PC-3 (cell line): ENCODE results near the gene FAM216B. TPM values are rescaled to one million over a fixed set of nuclear protein-coding genes. Genes with fewer than 3 reads are reported as not detected.

Experiments
- ATAC-seq: fragments of 200-7000 bp; cut with Tn5 transposase; 2 replicates; pipeline ENCODE4 v1.9.1; 2020; ENCODE audit warnings: mild to moderate bottlenecking, moderate library complexity
- BruUV-seq: library from RNA; stranded (reverse); fragments of 400-500 nt; replicated peaks from 2 replicates; lab custom pipeline; 2021; lab: Mats Ljungman, UMichigan
- CTCF ChIA-PET: fragments of 300-600 bp; sonication (Branson Sonifier 250); formaldehyde crosslinking; loops from one replicate; lab custom pipeline; 2022; ENCODE audit warnings: antibody characterized with exemption; lab: Charles Lee
- POLR2A ChIA-PET: fragments of 300-600 bp; sonication (Branson Sonifier 250); formaldehyde crosslinking; loops from one replicate; lab custom pipeline; 2022; ENCODE audit warnings: antibody characterized with exemption; ENCODE audit not compliant: unreplicated experiment; lab: Charles Lee
- DNase-seq: peaks from one replicate; pipeline ENCODE4 v3.0.0-alpha.2; 2015
- H2AFZ ChIP-seq: fragments of 300-600 bp; sonication (generic); 2 replicates; pipeline ENCODE4 v1.6.0; 2016; ENCODE audit warnings: antibody characterized with exemption, low read length
- H3F3A ChIP-seq: fragments of 300-600 bp; sonication (generic); one replicate; pipeline ENCODE4 v1.6.0; 2017; ENCODE audit warnings: antibody characterized with exemption, low read length, control low read depth, mild to moderate bottlenecking; ENCODE audit not compliant: unreplicated experiment
- H3K27ac ChIP-seq: fragments of 300-600 bp; sonication (generic); 2 replicates; pipeline ENCODE4 v1.5.1; 2016; ENCODE audit warnings: mild to moderate bottlenecking, low read length
- H3K27me3 ChIP-seq: fragments of 300-600 bp; sonication (generic); 2 replicates; pipeline ENCODE4 v1.6.1; 2016; ENCODE audit warnings: low read length, mixed read lengths
- H3K36me3 ChIP-seq: fragments of 300-600 bp; sonication (generic); 2 replicates; pipeline ENCODE4 v1.6.1; 2016; ENCODE audit warnings: low read depth, mixed run types, low read length, mixed read lengths
- H3K4me1 ChIP-seq: fragments of 300-600 bp; sonication (generic); 2 replicates; pipeline ENCODE4 v1.5.1; 2016; ENCODE audit warnings: low read length; ENCODE audit not compliant: insufficient read depth
- H3K4me2 ChIP-seq: fragments of 300-600 bp; sonication (generic); 2 replicates; pipeline ENCODE4 v1.6.0; 2016; ENCODE audit warnings: low read length
- H3K4me3 ChIP-seq: fragments of 300-600 bp; sonication (generic); 2 replicates; pipeline ENCODE4 v1.5.1; 2016; ENCODE audit warnings: mild to moderate bottlenecking, low read length, mixed read lengths
- H3K79me2 ChIP-seq: fragments of 300-600 bp; sonication (generic); 2 replicates; pipeline ENCODE4 v1.6.1; 2017; ENCODE audit warnings: low read length, mixed read lengths
- H3K9ac ChIP-seq: fragments of 300-600 bp; sonication (generic); 2 replicates; pipeline ENCODE4 v1.6.0; 2016; ENCODE audit warnings: mild to moderate bottlenecking, low read length
- H3K9me2 ChIP-seq: fragments of 300-600 bp; sonication (generic); replicated peaks from 2 replicates; pipeline ENCODE4 v1.6.1; 2016; ENCODE audit warnings: mixed run types, low read length, mixed read lengths
- H3K9me3 ChIP-seq: fragments of 300-600 bp; sonication (generic); 2 replicates; pipeline ENCODE4 v1.6.1; 2016; ENCODE audit warnings: low read length, mixed read lengths
- H4K20me1 ChIP-seq: fragments of 300-600 bp; sonication (generic); 2 replicates; pipeline ENCODE4 v1.6.1; 2016; ENCODE audit warnings: low read length, mixed read lengths
- EZH2 ChIP-seq: fragments of 300-600 bp; sonication (generic); IDR thresholded peaks from one replicate; pipeline ENCODE4 v1.6.1; 2017; ENCODE audit warnings: antibody characterized with exemption, mild to moderate bottlenecking, low read length; ENCODE audit not compliant: unreplicated experiment
- EZH2phosphoT487 ChIP-seq: fragments of 300-600 bp; sonication (generic); IDR thresholded peaks from 2 replicates; pipeline ENCODE4 v1.6.1; 2018; ENCODE audit warnings: mild to moderate bottlenecking, antibody characterized with exemption, low read length, borderline replicate concordance
- intact Hi-C: fragments of 100-400 bp; cut with micrococcal nuclease; formaldehyde crosslinking; loops from 2 replicates; pipeline ENCODE4 v1.9.0; 2023
- total RNA-seq: library from RNA; depleted of rRNA; stranded (reverse); fragments of >200 nt; gene quantifications from 2 replicates; pipeline ENCODE4 v1.2.3, GENCODE V29; 2014
- TF ChIP-seq, protein P1 (sequence below): fragments of 300-600 bp; sonication (generic); conservative IDR thresholded peaks from 2 replicates; pipeline ENCODE4 v1.5.1; 2017; ENCODE audit warnings: antibody characterized with exemption, low read depth, mild to moderate bottlenecking, low read length

FAM216B gene
- total RNA-seq, 1 experiment from 2014 or later, result not detected

DNA sequence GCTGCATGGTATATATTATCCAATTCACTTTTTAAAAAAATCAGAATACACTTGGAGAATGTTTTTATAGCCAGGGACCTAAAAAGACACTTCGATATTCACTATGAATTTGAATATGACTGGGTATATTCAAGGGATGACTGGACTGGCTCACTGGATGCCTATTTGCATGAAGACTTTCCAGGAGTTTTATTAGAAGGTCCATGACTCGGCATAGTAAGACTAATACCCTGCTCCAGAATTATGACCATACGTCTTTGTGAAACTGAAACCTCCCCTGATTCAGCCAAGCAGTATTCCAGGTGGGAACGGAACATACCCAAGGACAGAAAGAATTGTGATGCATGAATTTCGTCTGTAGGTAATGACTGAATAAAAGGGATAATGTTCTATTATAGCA lies 3.9 kb upstream of the FAM216B start:
- intact Hi-C loops, result no loop called here
- Histone ChIP-seq H3K9me3 (no peaks in the 10 kb centered on the region), H3K79me2 (no peaks in the 10 kb centered on the region), H4K20me1 (no peaks in the 10 kb centered on the region), H3F3A (no peaks in the 10 kb centered on the region), H3K9me2 (no peaks in the 10 kb centered on the region), H3K4me3 (no peak overlapping the region), H3K27ac (no peak overlapping the region), H2AFZ (no peak overlapping the region), H3K4me2 (no peak overlapping the region), H3K36me3 (no peaks in the 10 kb centered on the region), H3K9ac (no peak overlapping the region), H3K4me1 (no peaks in the 10 kb centered on the region), H3K27me3 (no peaks in the 10 kb centered on the region)
- peak; percentile 15 for DNase-seq
- no TSS peak for BruUV-seq
- ATAC-seq, result no peak
- ChIA-PET CTCF (no interaction called here), POLR2A (no interaction called here)
- TF ChIP-seq, protein P1, sequence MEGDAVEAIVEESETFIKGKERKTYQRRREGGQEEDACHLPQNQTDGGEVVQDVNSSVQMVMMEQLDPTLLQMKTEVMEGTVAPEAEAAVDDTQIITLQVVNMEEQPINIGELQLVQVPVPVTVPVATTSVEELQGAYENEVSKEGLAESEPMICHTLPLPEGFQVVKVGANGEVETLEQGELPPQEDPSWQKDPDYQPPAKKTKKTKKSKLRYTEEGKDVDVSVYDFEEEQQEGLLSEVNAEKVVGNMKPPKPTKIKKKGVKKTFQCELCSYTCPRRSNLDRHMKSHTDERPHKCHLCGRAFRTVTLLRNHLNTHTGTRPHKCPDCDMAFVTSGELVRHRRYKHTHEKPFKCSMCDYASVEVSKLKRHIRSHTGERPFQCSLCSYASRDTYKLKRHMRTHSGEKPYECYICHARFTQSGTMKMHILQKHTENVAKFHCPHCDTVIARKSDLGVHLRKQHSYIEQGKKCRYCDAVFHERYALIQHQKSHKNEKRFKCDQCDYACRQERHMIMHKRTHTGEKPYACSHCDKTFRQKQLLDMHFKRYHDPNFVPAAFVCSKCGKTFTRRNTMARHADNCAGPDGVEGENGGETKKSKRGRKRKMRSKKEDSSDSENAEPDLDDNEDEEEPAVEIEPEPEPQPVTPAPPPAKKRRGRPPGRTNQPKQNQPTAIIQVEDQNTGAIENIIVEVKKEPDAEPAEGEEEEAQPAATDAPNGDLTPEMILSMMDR, result no peak
- TF ChIP-seq EZH2 (no peak), EZH2phosphoT487 (no peak)

DNA sequence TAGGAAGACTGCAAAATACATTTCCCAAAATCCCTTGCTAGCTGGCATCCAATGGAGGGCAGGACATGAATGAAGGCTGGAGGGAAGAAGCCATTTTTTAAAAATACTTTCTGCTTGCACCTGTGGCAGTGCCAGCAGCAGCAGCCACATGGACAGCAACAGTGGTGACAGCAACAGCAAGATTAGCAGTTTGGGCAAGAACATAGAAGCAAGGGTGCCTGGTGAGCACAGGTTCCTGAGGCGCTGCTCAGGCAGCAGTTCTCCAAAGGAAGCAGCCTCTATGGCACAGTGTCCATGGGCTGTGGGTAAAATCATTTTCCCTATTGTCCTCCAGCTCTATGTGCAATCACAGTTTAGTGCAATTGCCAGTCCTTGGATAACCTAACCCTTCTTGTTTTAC lies 1.3 kb upstream of the FAM216B start:
- Histone ChIP-seq H3K4me3 (no peak overlapping the region), H3K27ac (no peak overlapping the region), H3K9ac (no peak overlapping the region), H4K20me1 (no peaks in the 10 kb centered on the region), H3F3A (no peaks in the 10 kb centered on the region), H3K79me2 (no peaks in the 10 kb centered on the region), H3K9me3 (no peaks in the 10 kb centered on the region), H3K4me2 (no peak overlapping the region), H3K9me2 (no peaks in the 10 kb centered on the region), H3K27me3 (no peaks in the 10 kb centered on the region), H3K4me1 (no peaks in the 10 kb centered on the region), H2AFZ (no peak overlapping the region), H3K36me3 (no peaks in the 10 kb centered on the region)
- TF ChIP-seq, protein P1, result no peak
- TF ChIP-seq EZH2 (no peak), EZH2phosphoT487 (no peak)
- BruUV-seq, result no TSS peak
- DNase-seq (no peak), ATAC-seq (no peak)
- ChIA-PET CTCF (no interaction called here), POLR2A (no interaction called here)
- intact Hi-C loops, result no loop called here

DNA sequence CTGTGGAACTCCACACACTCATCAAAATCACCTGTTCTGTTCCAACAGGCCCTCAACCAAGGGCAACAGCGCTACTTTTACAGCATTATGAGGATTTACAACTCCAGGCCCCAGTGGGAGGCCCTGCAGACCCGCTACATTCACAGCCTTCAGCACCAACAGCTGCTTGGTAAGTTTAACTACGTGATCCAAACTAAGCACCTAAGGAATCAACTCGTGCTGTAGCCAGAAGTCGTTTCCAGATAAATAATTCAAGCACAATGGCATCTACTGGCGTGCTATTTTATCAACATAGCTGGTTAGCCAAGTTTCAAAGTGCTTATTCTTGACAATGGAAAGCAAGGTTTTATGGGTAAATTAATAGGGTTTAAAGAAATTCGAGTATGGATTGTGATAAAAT lies 5.3 kb downstream of the FAM216B start:
- Histone ChIP-seq H2AFZ (no peak overlapping the region), H3K27ac (no peak overlapping the region), H3F3A (no peaks in the 10 kb centered on the region), H3K36me3 (no peaks in the 10 kb centered on the region), H3K9ac (no peak overlapping the region), H3K9me3 (no peaks in the 10 kb centered on the region), H4K20me1 (no peaks in the 10 kb centered on the region), H3K4me1 (peaks cover 30% of the 10 kb centered on the region), H3K4me2 (no peak overlapping the region), H3K79me2 (no peaks in the 10 kb centered on the region), H3K4me3 (no peak overlapping the region), H3K9me2 (no peaks in the 10 kb centered on the region), H3K27me3 (no peaks in the 10 kb centered on the region)
- ATAC-seq (no peak), DNase-seq (no peak)
- POLR2A ChIA-PET, result no interaction called here
- intact Hi-C loops, result no loop called here
- TF ChIP-seq, protein P1, result no peak
- TF ChIP-seq EZH2phosphoT487, result no peak
- no peak for TF ChIP-seq EZH2
- CTCF ChIA-PET, result no interaction called here
- no TSS peak for BruUV-seq
